ENCODE data around the gene CAPN11. TPM values are rescaled to one million over a fixed set of nuclear protein-coding genes. Genes with fewer than 3 reads are reported as not detected.
"Not testable (repeated sequence)": the region's sequence is repeated elsewhere in the genome, so short reads cannot be mapped to it uniquely, and the experiment has no call there.

CAPN11 gene
- polyA plus RNA-seq, 12 donors = 0.14 to 0.46 (median 0.29) TPM; not detected in 2

DNA sequence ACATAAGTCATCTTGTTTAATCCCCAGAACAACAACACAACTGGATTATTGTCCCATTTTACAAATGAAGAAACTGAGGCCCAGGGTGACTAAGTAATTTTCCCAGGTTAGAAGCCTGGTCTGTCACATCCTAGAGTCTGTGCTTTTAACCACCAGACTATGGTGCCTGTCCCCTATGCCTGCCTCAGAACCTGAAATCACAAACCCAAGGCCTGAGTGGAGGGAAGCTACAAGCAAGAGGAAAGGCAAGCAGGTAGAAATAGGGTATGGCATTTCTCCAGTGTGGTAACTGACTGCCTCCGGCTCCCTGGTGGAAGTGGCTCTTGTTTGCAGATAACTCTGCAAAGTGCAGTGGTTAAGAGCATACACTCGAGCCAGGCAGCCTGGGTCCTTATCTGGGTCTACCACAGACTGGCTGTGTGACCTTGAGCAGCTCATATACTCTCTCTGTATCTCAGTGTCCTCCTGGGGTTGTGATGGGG lies 28.7 kb upstream of the CAPN11 start:
- DNase-seq = no peak

DNA sequence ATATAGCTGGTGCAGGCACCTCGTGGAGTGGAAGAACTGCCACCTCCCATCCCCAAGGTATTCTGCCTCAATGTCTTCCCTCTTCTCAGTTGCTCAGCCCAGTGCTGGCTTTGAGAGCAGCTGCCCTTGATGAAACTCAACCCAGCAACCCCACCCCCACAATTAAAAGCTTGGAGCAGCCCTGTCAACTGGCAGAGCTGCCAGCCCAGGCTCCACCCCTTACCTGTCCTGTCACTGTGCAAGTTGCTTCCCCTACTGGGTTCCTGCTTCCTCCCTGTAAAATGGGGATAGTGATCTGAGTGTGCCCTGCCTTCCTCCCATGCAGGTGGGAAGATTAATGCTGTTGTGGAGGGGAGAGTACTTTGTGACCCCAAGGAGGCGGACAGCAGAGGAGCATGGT lies 26.7 kb upstream of the CAPN11 start:
- DNase-seq = no peak

DNA sequence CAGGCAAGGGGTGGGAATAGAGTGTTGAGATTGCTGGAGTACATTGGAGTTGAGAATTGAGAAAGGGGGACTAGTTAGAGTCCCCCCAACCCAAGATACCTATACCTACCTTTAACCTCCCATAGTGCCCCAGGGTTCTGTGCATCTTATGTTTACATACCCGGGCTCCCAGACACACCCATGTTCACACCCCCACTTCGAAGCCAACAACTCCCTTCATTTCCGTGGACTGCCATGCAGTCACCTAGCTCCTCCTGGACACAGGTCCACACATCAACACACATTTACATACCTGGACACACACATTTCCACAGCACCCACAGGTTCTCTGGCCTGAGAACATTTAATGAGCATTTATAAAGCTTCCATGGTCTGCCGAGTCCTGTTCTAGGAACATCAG lies 26.1 kb upstream of the CAPN11 start:
- no peak for DNase-seq

DNA sequence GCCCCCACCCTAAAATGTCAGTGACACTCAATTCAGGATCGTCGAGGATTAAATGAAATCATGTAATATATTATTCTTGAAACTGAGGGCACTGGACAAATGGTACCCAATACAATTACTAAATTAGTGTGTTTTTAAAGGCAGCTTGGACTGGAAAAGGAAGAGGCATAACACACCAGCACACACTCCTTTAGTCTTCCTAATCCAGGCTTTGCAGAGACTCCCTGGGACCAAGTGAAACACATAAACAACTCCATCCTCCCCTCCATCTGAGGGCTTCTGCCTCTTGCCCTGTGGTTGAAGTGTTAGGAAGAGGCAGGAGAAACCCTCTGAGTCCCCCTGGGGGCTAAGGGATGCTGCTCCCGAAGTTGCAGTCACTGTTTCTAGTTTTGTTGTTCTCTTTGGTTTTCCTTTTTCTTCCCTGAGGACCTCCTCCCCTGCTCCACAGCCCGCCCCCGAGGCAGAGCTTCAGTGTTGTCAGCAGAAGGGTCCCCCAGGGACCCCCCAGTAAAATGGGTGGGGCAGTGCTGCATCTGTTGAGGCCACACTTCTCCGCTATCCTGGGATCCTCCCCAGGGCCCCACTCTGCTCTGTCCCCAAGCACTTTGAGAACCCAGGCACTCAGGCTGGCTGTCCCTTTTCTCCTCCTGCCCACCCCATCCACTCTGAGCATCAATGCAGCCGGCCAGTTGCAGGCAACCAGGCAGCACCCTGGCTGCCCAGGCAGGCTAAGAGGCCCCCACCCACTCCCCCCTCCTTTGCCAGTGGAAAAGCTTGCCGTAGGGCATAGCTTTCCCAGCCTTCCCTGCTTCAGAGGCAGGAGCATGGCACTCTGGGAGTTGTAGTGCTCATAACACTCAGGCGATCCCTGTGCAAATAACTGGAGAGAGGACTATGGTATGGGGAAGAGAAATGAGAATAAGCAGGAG lies 25.4 kb upstream of the CAPN11 start:
- no peak for DNase-seq

DNA sequence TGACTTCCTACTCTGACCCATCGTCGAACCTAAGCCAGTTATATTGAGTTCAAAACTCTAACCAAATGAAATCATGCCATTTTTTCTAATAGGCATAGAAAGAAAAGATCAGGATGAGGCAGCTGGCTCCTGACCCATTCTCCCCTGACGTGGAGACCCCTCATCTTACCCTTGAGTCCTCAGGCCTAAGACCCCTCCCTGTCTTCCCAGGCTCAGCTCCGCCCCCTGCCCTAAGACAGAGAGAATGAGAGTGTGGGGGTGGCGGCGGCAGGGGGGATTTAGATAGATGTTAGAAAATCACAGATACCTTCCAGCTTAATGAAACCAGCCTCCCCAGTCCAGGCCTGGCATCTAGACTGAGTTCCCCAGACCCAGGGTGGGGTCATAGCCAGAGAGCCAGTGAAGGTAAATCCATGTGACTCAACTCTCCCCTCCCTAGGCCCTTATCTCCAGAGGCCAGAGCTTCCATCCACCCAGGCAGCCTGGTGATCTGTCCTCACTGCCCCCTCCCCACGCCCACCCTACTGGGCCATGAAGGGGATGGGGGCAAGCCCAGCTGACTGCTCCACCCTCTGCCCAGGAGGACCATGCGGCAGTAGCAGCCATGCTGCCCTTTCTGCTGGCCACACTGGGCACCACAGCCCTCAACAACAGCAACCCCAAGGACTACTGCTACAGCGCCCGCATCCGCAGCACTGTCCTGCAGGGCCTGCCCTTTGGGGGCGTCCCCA lies 24.5 kb upstream of the CAPN11 start:
- no peak for DNase-seq

DNA sequence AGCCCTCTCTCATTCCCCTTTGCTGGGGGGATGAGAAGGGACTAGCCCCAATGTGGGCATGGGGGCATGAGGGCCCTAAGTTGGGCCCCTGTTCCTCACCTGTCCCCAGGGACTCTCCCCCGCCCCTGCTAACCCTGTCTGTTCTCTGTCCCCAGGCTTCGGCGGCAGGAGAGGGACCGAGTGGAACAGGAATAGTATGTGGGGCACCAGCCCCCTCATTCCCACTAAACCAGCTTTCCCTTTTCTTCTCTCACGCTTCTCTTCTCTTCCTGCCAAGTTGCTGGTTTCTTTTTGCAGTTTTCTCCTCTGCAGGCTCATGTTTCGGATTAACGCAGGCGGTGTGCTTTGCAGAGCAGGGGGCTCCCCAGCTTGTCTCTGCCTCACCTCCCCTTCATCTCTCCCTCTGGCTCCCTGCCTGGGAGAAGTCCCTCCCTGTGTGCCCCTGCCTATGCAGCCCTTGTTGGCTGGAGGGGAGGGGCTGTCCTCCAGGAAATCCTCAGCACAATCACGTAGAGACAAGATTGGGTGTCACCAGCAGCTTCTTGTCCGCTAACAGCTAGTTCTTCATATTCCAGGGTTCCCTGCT lies 23.4 kb upstream of the CAPN11 start:
- no peak for DNase-seq

GRCh38 chr6:44135875-44136274 lies 22.7 kb upstream of the CAPN11 start:
- DNase-seq = no peak

DNA sequence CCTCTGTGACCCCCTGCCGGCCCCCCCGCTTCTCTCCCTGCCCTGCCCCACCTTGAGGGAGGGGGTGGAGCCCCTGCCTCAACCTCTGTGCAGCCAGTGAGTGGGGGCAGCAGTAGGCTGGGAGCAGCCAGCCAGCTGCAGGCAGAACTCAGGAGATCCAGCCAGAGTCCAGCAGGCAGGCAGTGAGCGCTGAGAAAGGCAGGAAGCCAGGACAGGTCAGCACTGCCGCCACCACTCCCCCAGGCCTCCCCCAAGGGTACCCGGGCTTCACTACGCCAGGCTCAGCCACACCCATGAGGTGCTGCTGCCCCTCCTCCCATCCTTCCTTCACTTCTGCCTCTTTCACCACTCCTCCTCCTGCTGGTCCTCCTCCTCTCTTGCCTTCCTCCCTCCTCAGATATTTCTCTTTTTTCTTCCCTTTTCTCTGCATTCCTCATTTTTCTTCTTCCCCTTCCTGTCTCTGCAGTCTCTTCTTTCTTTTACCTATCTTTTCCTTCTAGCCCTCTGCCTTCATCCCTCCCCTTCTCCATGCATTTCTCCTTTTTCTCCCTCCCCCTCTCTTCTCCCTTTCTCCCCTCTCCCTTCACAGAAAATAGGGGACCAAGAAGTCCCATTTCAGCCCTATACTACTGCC lies 19.8 kb upstream of the CAPN11 start:
- DNase-seq = no peak

DNA sequence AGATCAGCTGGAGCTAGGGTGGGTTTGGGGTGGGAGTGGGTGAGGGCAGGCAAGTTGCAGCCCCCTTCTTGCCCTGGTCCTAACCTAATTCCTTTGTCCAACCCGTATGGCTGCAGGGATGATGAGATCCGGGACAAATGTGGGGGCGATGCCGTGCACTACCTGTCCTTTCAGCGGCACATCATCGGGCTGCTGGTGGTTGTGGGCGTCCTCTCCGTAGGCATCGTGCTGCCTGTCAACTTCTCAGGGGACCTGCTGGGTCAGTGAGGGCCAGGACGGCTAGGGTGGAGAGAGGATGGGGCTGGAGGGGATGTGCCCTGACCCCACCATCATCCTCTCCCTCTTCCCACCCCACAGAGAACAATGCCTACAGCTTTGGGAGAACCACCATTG lies 19.3 kb upstream of the CAPN11 start:
- no peak for DNase-seq

DNA sequence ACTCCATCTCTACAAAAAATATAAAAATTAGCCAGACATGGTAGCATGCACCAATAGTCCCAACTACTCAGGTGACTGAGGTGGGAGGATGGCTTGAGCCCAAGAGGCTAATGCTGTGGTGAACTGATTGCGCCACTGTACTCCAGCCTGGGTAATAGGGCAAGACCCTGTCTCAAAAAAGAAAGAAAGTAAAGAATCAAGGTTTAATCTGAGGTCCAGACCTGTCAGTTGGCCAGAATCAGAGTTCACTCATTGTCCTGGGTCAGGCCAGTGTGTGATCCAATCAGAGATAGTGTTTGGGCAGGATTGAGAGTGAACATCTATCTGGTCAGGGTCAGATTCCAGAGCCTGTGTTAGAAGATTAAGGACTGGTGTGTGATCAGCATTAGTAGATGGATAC lies 15.8 kb upstream of the CAPN11 start:
- no peak for DNase-seq

- DNase-seq = no peak
Measured at GRCh38 chr6:44143731-44144130, 14.9 kb upstream of the CAPN11 start.

GRCh38 chr6:44144536-44144935 lies 14.1 kb upstream of the CAPN11 start:
- DNase-seq = not testable (repeated sequence)

- no peak for DNase-seq
Measured at GRCh38 chr6:44145839-44146238, 12.8 kb upstream of the CAPN11 start.

- DNase-seq = no peak
Measured at GRCh38 chr6:44146685-44147084, 11.9 kb upstream of the CAPN11 start.

DNA sequence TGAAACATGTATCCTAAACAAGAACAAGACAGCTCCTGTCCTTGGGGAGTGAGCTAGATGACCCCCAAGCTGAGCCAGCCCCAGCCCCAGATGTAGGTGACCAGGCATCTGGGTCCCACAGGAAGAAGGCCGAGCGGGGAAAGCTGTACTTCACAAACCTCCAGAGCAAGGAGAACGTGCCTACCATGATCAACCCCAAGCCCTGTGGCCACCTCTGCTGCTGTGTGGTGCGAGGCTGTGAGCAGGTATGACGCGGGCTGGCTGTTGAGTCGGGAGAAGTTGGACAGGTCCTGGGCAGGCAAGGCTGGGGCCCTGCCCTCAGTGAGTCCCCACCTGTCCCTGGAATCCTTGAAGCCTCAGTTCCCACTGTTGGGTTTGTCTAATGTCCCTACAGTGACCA lies 11.4 kb upstream of the CAPN11 start:
- DNase-seq = no peak

- no peak for DNase-seq
Measured at GRCh38 chr6:44148306-44148705, 10.3 kb upstream of the CAPN11 start.

DNA sequence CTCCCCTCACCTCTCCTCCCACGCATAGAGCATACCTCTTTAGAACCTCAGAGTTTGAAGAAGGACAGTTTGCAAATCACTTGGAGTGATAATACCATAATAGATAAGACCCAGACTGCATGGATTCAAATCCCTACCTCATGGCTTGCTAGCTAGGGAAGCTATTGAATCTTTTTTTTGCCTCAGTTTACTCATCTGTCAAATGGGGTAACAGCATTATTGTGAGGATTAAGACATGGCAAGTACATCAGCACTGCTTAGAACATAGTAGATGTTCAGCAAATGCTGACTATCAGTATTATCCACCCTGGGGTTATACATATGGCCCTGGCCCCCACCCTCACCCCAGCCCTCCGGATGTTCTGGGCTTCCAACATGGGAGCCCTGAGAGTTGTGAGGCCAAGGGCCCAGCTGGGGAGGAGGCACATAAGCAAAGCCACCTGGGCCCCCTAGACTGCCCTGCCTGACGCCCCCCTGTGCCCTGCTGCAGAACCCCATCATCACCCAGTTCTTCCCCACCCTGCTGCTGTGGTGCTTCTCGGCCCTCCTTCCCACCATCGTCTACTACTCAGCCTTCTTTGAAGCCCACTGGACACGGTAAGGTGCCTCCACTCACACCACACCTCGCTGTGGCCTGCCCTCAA lies 9.1 kb upstream of the CAPN11 start:
- DNase-seq = no peak

DNA sequence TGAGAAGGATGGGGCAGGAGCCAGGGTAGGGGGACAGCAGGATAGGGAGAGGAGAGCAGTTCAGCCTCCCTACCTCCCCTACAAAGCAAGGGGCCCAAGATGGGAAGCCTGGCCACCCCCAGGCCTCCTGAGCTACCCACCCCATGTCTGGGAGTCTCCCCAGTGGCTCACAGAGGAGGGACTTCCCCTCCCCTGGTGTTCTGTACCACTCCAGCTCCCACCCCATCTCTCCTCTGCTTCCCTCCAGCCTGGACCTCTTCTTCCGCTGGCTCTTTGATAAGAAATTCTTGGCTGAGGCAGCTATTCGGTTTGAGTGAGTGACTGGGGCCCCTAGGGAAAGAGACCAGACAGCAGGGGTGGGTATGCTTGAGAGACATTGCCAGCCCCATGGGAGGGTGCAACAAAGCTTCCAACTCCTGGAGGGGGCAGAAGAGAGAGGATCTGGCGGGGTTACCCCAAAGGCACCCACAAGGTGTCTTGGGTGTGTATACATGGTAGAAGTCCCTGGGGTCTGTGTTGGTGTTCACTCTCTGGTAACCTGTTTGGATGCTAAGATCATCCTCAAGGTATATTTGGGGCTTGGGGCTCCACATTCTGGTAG lies 8.2 kb upstream of the CAPN11 start:
- no peak for DNase-seq

- peak; percentile 53 for DNase-seq
Measured at GRCh38 chr6:44151348-44152108, 7.1 kb upstream of the CAPN11 start.

GRCh38 chr6:44152109-44152461 lies 6.5 kb upstream of the CAPN11 start:
- DNase-seq = no peak

GRCh38 chr6:44152533-44152932 lies 6.1 kb upstream of the CAPN11 start:
- no peak for DNase-seq
